HG03135 (cell line): ENCODE data around the gene TICRR.

Experiments used
- ATAC-seq: cut with Tn5 transposase; IDR thresholded peaks from one replicate; pipeline ENCODE4 v1.9.1; 2021; ENCODE audit warnings: mild to moderate bottlenecking, moderate library complexity; ENCODE audit not compliant: unreplicated experiment

Gene TICRR

DNA sequence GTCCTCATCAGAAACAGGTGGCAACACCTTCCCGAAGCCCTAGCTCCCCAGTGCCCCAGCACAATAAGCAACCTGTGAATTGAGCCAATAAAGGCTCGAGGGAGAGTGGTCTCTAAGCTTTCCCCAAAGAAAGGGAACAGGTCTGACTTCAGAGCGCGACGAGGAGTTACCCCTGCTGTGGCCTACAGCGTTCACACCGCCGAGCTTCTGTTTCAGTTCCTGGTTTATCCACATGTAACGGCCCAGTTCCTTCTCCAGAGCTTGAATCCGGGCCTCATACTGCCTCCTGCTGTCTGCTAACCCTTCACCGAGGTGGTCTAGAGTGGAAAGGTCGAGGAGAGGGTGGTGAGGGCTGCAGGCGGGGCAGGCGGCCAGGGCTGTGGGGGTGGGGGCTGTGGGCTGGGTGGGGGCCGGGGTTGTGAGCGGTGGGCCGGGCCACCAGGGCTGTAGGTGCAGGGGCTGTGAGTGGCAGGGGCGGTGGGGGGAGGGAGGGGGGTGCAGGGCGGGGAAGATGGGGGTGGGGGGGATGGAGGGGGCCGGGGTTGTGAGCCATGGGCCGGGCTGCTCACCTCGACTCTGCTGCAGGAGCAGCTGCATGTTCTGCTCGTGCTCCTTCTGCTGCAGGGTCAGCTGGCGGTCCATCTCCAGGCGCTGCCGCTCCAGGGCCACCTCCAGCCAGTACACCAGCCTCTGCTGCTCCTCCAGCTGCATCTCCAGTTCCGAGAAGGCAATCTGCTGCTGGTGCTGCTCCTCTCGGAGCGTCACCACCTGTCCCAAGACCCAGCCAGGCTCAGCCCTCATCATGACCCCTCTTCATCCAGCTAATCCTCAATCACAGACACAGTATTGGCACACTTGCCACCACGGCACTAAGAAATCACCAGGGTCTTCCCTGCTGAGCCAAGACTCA lies 53.8 kb downstream of the TICRR start:
- ATAC-seq = no peak

DNA sequence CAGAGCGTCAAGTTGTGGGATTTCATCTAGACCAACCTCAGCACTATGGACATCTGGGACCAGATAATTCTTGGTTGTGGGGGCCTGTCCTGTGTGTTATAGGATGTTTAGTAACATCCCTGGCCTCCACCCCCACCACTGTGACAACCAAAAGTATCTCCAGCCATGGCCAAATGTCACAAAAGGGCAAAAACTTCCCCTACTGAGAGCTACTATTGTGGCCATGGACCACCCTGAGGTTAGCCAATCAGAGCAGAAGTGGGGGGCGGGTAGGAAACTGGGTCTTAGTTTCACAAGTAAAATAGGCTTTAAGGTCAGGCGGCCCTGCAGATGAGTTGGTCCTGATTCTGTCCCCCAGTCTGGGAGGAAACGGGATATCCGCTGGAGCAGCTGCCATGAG lies 54.6 kb downstream of the TICRR start:
- no peak for ATAC-seq

DNA sequence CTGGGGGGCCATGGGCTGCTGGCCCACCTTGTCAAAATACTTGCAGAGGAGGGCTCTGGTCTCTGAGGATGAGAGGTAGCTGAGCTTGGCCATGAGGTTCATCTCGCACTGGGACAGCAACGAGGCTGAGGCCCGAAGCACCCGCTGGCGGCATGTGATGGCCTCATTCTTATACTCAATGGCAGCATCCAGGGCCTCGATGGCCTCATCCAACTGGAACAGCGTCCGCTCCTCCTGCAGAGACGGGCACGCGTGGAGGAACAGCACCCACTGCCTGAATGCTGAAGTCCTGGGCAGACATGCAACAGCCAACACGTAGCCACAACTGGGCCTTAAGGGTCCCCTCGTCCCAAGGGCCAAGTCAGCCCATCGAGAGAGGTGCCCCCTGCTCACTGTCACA lies 55.0 kb downstream of the TICRR start:
- no peak for ATAC-seq

DNA sequence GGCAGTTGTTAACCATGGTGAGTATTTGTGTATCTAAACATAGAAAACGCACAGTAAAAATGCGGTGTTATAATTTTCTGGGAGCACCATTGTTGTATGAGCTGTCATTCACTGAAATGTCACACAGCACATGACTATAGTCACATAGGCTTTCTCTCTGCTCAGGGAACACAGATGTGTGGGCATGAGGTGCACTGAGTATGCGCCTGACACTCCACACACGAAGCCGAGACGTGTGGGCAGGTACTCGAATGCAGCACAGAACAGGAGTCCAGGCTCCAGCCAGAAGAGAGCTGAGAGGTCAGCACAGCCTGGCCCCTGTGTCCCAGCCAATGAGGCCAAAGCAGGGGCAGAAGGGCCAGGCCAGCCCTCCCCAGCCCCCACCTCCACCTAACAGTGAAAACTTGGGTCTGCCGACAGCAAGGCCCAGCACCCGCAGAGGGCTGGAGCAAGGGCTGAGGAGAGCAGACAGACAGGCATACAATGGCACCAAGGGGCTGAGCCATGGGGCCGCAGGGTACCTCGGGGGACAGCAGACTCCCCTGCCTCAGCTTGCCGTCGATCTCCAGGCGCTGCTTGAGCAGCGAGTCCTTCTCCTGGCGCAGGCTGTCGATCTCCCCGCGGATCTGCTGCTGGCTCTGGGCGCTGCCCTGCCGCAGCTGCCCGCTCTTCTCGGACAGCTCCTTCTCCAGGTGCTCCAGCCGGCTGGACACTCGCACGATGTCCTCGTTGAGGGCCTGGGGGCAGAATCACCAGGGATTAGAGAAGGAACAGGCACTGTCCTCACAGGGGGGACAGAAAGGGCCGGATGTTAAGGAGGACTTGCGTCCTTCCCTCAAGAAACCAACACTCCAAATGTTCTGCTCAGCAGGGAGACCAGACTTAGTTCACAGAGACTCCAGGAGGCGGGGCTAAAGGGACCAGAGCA lies 56.0 kb downstream of the TICRR start:
- no peak for ATAC-seq

DNA sequence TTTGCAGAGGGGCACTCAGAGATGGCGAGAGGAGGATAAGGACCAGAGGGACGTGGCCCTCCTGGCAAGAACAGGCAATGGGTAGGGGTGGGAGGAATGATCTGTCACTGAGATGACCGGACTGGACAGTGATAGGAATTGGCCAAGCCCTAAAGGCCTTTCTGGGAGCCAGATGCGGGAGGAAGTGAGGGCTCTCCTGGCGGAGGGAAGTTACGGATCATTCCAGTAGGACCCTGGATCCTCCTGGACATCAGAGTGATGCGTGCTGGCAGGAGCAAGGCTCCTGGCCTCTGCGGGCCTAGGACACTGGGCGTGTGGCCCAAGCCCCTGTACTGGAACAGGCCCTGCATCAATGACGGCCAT lies 56.6 kb downstream of the TICRR start:
- no peak for ATAC-seq

DNA sequence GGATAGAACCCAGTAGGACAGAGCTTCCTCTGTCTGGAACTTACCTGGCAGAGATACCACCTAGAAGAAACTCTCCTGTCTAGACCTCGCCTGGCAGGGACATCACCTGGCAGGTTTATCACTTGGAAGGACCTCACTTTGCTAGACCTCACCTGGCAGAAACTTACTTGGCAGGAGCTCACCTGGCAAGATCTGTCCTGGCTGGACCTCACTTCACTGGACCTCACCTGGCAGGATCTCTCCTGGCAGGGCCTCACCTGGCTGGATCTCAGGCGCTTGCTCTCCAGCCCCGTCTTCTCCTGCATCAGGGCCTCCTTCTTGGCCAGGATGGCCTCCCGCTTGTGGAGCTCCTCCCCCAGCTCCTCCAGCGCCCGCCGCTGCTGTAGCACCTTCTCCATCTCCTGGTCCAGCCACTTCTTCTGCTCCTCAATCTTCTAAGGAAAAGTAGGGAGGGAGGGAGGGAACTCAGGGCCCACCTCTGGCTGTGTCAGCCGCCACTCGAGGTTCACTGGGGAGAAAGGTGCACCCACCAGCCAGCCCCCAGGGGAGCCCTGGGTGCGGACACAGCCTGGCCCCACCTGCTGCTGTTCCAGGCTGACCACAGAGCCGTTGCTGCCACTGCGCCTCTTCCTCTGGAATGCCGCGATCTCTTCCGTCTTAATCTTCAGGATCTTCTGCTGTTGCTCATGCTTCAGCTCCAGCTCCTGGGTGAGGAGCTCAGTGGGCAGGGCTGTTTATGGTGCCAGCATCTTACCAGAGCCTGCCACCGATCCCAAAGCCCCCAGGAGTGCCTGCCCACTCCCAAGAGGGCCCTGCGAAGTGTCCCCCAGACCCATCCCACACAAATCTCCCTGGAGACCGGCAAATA lies 57.5 kb downstream of the TICRR start:
- ATAC-seq = no peak

DNA sequence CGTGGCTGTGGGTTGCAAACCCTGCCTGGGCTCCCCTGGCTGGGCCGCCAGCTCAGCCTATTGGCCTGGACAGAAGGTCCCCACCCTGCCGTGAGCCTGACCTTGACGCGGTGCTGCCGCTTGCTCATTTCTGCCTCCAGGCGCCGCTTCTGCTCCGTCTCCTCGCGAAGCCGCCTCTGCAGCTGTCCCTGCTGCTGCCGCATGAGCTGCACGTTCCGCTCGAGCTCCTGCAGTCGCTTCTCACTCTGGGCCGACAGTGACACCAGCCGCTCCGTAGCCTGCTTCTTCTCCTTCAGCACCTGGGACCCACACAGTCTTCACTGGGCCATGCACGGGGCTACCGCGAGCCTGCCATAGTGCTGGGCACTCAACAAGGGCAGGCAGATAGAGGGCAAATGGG lies 58.3 kb downstream of the TICRR start:
- no peak for ATAC-seq

DNA sequence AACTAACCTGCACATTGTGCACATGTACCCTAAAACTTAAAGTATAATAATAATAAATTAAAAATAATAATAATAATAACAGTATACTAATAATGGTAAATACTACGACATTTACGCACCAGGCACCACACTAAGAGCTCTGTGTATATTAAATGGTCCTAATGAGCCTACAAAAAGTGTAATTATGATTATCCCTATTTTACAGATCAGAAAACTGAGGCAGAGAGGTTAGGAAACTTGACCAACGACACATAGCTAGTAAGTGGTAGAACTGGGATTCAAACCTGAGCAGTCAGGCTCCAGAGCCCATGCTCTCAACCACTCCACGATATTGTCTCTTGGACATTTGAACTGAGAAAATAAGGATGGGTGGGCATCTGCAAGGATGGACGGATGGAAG lies 65.0 kb downstream of the TICRR start:
- no peak for ATAC-seq

DNA sequence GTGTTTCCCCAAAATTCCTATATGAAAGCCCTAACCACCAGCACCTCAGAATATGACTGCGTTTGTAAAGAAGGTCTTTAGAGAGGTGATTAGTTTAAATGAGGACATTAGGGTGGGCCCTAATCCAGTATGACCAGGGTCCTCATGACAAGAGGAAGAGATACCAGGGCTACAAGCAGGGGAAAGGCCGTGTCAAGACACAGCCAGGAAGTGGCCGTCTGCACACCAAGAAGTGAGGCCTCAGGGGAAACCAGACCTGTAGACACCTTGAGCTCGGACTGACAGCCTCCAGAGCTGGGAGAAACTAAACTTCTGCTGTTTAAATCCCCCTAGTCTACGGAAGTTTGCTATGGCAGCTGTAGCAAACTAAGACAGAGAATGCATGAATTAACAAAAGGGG lies 65.8 kb downstream of the TICRR start:
- ATAC-seq = no peak

DNA sequence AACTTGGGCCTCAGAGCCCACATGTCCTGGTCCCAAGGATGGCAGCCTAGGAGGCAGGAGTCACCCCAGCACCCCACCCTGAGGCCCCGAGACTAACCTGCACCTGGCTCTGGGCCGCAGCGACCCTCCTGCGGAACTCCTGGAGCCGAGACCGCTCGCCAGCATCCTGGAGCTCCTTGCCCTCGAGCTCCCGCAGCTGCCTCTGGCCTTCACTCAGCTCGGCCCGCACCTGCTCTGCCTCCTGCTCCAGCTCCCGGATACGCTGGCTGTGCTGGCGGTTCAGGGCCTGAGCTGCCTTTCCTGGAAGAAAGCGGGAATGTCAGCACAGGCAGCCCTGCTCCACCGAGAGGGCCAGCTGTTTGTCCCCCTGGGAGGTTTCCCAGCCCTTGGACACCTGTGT lies 66.8 kb downstream of the TICRR start:
- ATAC-seq = no peak

DNA sequence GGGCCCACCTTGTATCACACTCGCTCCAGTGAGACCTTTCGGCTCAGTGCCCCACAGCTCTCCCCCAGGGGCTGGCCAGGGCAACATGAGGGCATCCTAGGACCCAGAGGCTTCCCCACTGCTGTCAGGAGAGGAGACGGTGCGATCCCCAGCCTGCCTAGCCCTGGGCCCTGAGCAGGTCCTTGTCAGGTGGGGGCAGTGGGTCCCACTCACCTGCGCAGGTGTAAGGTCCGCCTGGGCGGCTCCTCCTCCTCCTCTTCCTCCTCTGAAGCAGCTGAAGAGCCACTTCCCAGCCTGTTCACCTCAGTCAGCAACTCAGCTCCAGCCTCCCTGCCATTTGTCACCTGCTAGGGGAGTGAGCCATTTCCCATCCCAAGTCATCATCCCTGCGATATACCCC lies 70.4 kb downstream of the TICRR start:
- ATAC-seq = no peak

DNA sequence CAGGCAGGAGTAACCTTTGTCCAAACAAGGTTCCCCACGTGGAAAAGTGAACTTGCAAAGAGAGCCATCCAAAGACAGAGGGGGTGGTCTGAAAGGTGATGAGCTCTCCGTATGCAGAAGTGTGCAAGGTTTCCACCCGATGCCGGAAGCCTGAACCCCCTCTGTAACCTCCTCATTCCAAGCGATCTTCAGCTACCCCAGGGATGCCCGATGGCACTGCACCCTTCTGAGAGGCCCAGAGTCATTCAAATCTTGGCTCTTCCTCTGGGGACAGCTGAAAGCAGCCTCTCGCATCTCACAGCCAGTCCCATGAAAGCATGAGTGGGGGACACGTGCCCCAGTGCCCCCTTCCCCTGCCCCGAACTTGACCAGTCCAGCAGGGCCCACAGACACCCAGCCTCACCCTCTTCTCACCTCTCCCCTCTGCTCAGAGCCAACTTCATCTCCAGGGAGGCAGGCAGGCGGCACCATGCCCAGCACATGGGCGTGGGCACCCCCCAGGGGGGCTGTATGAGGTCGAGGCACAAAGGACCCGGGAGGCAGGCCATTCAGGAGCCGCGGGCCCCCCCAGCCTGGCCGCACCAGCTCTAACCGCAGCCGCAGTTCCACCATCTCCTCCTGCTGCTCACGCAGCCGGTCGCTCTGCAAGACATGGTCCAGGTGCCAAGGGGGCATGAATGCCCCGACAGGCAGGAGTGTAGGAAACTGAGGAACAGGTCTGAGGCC lies 71.3 kb downstream of the TICRR start:
- ATAC-seq = no peak

DNA sequence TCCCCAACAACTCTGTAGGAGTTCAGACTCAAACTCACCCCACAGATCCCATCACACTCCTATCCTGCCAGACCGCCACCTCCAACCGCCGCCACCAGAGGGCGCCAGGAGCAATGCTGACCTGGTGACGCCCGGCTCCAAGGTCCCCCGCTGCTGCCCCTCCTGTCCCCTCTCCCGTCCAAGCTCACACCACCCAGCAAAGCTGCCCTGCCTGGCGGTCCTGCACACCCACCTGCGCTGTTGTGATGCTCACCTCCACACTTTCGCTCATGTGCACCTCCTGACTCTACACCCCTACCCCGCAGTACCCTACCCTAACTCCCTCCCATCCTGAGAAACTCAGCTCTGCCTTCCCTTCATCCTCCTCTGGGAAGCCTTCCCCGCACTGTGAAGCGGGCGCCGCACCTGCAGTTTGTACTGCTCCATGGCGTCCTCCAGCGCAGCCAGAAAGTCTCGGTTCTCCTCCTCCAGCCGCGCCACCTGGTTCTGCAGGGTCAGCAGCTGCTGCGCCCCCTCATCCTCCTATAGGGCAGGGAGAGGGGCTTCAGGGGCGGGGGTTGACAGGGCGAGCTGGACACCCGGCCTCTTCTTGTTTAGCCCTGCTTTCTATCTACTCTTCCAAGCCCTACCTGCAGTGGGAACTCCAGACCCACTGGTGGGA lies 72.1 kb downstream of the TICRR start:
- no peak for ATAC-seq

DNA sequence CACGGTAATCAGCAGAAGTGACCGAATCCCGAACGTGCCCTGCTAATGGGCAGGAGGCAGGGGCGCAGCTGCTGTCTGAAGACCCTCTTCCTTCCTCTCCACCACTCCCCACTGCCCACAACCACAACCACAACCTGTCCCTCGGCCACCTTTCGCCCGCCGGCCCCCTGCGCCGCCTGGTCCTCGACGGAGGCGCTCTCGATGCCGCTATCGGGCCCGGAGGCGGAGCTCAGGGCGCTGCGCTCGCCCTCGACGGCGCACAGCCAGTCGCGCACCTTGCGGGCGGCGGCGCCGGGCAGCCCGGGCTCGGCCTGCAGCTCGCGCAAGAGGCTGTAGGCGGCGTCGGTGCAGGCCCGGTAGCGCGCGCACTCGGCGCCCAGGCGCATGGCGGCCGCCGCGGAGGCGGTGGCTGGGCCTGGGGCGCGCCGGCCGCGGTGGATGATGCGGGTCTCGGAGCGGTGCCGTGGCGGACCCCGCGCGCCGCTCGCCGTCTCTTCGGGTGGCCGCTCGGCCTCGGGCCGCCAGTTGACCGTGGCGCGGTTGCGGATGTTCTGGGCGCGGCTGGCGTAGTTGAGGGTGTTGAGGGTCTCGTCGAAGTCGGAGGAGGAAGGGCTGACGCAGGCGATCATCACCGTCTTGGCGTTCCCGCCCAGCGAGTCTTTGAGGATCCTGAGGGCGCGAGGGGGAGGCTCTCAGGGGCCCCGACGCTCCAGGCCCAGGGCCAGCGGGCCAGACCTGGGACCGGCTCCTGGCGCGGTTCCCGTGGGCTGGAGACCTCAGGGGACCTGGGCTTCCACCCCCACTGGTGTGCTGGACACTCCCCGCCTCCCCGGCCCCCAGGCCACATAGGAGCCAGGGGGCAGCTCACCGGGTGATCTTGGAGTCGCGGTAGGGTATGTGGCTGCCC lies 73.1 kb downstream of the TICRR start:
- no peak for ATAC-seq

DNA sequence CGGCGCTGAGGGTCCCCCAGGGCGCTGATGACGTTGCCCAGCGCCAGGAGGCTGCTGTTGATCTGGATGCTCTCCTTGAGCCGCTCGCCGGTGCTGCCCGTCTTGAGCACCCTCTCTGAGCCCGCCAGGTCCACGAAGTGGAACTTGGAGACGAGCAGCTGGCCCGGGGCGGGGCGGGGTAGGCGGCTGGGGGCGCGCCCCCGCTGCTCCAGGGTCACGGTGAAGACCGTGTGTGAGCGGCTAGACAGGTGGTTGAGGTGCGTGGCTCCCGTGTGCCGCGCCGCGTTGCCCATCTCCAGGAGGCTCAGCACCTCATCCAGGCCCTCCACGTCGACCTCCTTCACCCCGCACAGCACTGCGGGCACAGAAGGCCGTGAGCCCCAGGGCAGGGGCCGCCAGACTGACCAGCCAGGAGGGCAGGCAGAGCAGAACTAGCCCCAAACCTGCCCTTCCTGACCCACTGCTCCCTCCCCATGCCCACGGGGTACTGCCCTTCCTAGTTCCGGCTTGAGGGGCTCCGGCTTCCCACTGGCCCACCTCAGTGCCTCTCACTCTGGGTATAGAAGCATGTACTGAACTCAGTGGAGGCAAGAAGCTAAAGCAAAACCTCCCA lies 73.8 kb downstream of the TICRR start:
- ATAC-seq = no peak

DNA sequence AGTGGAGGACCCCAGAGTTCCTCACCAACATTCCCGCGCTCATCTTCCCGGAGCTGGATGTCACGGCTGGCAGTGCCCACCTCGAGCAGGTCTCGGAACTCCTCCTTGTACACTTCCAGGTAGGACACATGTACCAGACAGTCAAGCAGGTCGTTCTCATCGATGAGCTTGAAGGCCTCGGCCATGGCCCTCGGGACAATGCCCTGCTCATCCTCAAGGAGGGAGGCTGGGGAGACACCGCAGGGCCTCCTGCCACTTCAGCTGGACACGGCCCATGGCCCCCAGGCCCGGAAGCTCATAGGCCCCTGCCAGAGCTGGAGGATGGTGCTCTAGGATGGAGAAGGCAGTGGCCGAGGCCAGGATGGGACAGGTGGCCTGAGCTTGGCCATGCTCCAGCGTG lies 74.4 kb downstream of the TICRR start:
- ATAC-seq = no peak

DNA sequence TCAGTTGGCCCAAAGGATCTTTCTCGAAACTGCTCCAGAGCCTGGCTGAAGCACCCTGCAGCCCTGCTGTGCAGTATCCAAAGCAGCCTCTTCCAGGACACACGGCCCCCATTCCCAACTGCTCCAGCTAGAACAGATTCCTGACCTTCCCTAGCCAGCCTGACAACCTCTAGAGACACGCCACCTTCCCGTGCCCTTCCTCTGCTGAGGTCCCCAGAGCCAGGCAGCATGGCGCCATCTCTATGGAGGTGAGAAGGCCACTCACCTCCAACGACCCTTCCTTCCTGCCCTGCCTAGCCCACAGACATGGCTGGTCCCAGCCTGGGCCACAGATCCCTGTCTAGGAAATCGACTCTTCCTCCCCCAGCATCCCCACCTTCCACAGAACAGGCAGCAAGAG lies 76.9 kb downstream of the TICRR start:
- no peak for ATAC-seq

DNA sequence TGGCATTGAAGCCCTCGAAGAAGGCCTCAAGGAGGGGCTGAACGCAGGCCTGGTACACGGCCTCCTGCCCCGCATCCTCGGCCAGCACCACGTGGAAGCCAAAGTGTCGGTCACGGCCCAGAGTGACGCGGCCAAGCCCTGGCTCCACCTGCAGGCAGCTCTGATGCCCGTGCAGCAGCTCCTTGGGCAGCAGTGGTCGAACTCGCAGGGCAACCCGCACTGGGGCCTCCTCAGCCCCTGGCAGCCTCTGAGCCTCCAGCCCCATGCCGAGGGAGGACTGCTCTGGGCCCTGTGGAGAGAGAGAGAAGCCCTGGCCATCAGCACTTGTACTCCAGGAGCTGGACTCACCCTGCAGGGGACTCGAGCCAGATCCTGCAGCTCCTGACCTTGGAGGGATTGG lies 77.4 kb downstream of the TICRR start:
- ATAC-seq = no peak
